Left kidney (tissue), 2 donors: Measurements from ENCODE around the gene PDGFRA. TPM values are rescaled to one million over a fixed set of nuclear protein-coding genes. Genes with fewer than 3 reads are reported as not detected.

ENCODE experiments used
- DNase-seq: peaks from one replicate; pipeline ENCODE4 v3.0.0-alpha.2; 2013
- polyA plus RNA-seq: library from polyadenylated mRNA; unstranded; fragments of 120-200 nt; gene quantifications from one replicate; pipeline ENCODE4 v1.2.1, GENCODE V29; 2013; ENCODE audit not compliant: insufficient read length

The PDGFRA gene
- polyA plus RNA-seq, 1 donor, result 159 TPM

- DNase-seq, result no peak
These were observed 25.2 kb downstream of the PDGFRA start for GRCh38 chr4:54254116-54254914.

GRCh38 chr4:54254915-54255246 lies 25.8 kb downstream of the PDGFRA start:
- no peak for DNase-seq

- no peak for DNase-seq
These were observed 26.8 kb downstream of the PDGFRA start for GRCh38 chr4:54255881-54256280.

GRCh38 chr4:54256491-54257486 lies 27.7 kb downstream of the PDGFRA start:
- no peak for DNase-seq

GRCh38 chr4:54265366-54265765 lies 36.3 kb downstream of the PDGFRA start:
- DNase-seq, result no peak

- no peak for DNase-seq
These were observed 39.1 kb downstream of the PDGFRA start for GRCh38 chr4:54268151-54268550.

- DNase-seq, result no peak
These were observed 42.4 kb downstream of the PDGFRA start for GRCh38 chr4:54271464-54271863.

GRCh38 chr4:54272051-54272450 lies 43.0 kb downstream of the PDGFRA start:
- DNase-seq, result no peak

- DNase-seq, result no peak
These were observed 45.2 kb downstream of the PDGFRA start for GRCh38 chr4:54274264-54274663.

- no peak for DNase-seq
These were observed 45.9 kb downstream of the PDGFRA start for GRCh38 chr4:54274795-54275665.

- DNase-seq, result no peak
These were observed 47.7 kb downstream of the PDGFRA start for GRCh38 chr4:54276641-54277430.

GRCh38 chr4:54277691-54278090 lies 48.6 kb downstream of the PDGFRA start:
- DNase-seq, result no peak

- DNase-seq, result no peak
These were observed 49.1 kb downstream of the PDGFRA start for GRCh38 chr4:54278216-54278615.

GRCh38 chr4:54281054-54281766 lies 52.1 kb downstream of the PDGFRA start:
- no peak for DNase-seq

GRCh38 chr4:54282837-54283236 lies 53.7 kb downstream of the PDGFRA start:
- no peak for DNase-seq

- DNase-seq, result no peak
These were observed 60.2 kb downstream of the PDGFRA start for GRCh38 chr4:54289316-54289715.

GRCh38 chr4:54290980-54291379 lies 61.9 kb downstream of the PDGFRA start:
- no peak for DNase-seq

- DNase-seq, result peak; percentile 32
These were observed 67.6 kb downstream of the PDGFRA start for GRCh38 chr4:54296548-54297203.

- DNase-seq, result no peak
These were observed 79.0 kb downstream of the PDGFRA start for GRCh38 chr4:54308110-54308509.
